ENCODE measurements around the gene GLCCI1. TPM values are rescaled to one million over a fixed set of nuclear protein-coding genes. Genes with fewer than 3 reads are reported as not detected.

The GLCCI1 gene
- total RNA-seq, 2 donors from 2014 or later, result 5.8 to 15.6 TPM

- H3K9me3 ChIP-seq, result no peaks in the 10 kb centered on the region
- ATAC-seq (ENCODE audit: insufficient number of reproducible peaks, low FRiP score, low read depth) (no peak), DNase-seq (ENCODE audit: low spot score) (no peak)
- H3K27me3 ChIP-seq (replicated peaks; ENCODE audit: insufficient read depth), result no peaks in the 10 kb centered on the region
- H3K4me3 ChIP-seq, result no peak overlapping the region
- TF ChIP-seq CTCF (IDR thresholded peaks at IDR 0.05), result no peak
- H3K36me3 ChIP-seq, result no peaks in the 10 kb centered on the region
- H3K4me1 ChIP-seq (ENCODE audit: control insufficient read depth in 1 of 2, low read depth in 2 of 2), result no peaks in the 10 kb centered on the region
- no peak overlapping the region for H3K27ac ChIP-seq
Observed at GRCh38 chr7:8134089-8134733, 165.6 kb downstream of the GLCCI1 start.

- no peaks in the 10 kb centered on the region for H3K9me3 ChIP-seq
Observed at GRCh38 chr7:8135417-8135816, 166.8 kb downstream of the GLCCI1 start.

GRCh38 chr7:8136051-8136730 lies 167.6 kb downstream of the GLCCI1 start:
- ATAC-seq (ENCODE audit: insufficient number of reproducible peaks, low FRiP score, low read depth) (no peak), DNase-seq (ENCODE audit: low spot score) (no peak)
- Histone ChIP-seq H3K27me3 (replicated peaks; ENCODE audit: insufficient read depth) (no peaks in the 10 kb centered on the region), H3K27ac (no peak overlapping the region), H3K9me3 (no peaks in the 10 kb centered on the region), H3K36me3 (no peaks in the 10 kb centered on the region), H3K4me3 (no peak overlapping the region), H3K4me1 (ENCODE audit: control insufficient read depth in 1 of 2, low read depth in 2 of 2) (no peaks in the 10 kb centered on the region)
- no peak for TF ChIP-seq CTCF (IDR thresholded peaks at IDR 0.05)

More at GRCh38 chr7:8135417-8135816, 166.8 kb downstream of the GLCCI1 start:
- no peaks in the 10 kb centered on the region for H3K36me3 ChIP-seq
- ATAC-seq (ENCODE audit: insufficient number of reproducible peaks, low FRiP score, low read depth) (no peak), DNase-seq (ENCODE audit: low spot score) (no peak)
- no peak for TF ChIP-seq CTCF (IDR thresholded peaks at IDR 0.05)
- H3K4me1 ChIP-seq (ENCODE audit: control insufficient read depth in 1 of 2, low read depth in 2 of 2), result no peaks in the 10 kb centered on the region
- H3K27me3 ChIP-seq (replicated peaks; ENCODE audit: insufficient read depth), result no peaks in the 10 kb centered on the region
- H3K4me3 ChIP-seq, result no peak overlapping the region
- no peak overlapping the region for H3K27ac ChIP-seq
